HG03442 (cell line): ENCODE measurements around the gene FARP1.

Experiments
- ATAC-seq: cut with Tn5 transposase; IDR thresholded peaks from one replicate; pipeline ENCODE4 v1.9.1; 2021; ENCODE audit warnings: mild to moderate bottlenecking, moderate library complexity; ENCODE audit not compliant: unreplicated experiment

Gene FARP1

DNA sequence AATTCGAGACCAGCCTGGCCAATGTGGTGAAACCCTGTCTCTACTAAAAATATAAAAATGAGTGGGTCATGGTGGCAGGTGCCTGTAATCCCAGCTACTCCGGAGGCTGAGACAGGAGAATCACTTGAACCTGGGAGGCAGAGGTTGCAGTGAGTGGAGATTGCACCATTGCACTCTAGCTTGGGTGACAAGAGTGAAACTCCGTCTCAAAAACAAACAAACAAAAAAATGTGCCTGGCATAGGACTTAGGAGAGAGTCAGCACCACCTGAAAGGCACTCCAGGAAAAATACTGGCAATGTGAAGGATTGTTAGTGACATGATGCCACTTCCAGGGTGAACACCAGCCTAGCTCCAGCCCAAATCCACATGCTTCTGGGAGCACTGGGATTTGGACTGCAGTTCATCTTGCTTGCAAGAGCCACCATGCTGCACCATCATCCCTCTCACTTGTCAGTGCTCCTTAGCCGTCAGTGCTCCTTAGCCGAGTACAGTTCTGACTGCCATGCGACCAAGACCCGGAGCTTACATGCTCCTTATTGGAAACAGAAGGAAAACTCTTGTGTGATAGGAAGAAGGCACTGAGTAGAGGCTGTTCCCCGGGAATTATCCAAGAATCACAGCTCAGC, 179.3 kb downstream of the FARP1 start:
- ATAC-seq, result no peak

DNA sequence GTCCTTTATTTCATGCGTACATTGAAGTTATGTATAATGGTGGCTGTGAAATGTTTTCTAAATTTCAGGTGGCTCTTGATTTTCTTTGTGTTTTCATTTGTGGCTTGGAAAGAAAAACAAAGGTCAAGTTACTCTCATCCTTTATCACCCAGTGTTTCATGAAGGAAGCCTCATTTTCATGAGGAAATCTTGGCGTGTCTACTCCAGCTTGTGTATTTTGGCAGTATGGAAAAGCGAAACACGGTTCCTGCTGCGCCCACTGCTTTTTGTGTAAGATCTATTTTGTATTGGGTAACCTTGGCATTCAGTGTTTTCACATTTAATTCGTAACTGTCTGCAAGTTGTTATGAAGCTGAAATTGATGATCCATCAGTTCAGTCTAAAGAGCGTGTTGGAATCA, 181.2 kb downstream of the FARP1 start:
- no peak for ATAC-seq

- ATAC-seq, result no peak
These were observed 182.8 kb downstream of the FARP1 start for GRCh38 chr13:98325724-98326123.

DNA sequence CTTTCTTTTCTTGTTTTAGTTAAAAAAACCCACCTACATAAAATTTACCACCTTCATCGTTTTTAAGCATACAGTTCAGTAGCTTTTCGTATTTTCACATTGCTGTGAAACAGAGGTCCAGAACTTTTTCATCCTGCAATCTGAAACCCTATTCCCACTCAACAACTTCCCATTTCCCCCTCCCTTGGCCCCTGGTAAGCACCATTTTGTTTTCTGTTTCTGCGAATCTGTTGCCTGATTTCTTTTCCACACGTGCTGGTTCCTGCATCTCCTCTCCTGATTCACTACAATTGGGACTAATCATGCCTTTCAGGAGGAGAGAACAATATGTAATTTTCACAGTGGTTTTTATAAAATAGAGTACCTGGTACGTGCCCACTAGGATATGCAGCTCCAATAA, 183.4 kb downstream of the FARP1 start:
- no peak for ATAC-seq

DNA sequence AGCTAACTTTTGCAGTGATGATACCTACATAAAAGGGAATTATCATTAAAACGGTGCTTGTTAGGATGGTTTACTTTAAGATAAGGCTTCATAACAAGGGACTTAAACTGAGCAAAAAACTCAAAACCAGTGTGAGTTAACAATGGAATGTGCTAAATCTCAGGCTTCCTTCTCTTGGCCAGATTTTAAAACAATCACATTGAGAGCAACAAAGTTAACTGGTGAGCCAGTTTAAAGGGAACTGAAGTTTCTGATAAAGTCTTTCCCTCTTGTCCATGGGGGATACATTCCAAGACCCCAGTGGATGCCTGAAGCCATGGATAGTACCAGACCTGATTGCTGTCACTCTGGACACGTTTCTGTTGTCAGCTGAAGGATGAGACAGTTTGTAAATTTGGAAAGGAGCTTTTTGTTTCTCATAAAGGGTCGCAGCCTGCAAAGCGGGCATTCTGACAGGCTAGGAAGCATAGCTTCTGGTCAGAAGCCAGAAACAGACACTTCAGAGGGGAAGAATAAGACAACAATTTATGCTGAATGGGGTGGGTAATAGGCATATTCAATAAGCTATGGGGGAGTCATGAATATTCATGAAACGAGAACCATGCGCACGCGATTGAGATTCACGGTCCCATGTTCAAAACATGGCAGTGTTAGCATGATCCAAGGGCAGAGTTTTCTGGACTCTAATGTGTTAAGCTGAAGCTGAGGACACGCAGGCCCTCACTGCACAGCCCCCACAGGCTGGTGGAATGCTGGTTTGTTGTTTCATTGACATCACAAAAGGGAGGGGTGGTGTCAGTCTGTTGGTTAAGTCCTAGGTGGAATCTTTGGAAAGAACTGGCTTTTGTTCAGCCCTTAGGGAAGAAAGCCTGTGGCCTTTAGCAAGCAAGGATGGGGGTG, 184.7 kb downstream of the FARP1 start:
- no peak for ATAC-seq

DNA sequence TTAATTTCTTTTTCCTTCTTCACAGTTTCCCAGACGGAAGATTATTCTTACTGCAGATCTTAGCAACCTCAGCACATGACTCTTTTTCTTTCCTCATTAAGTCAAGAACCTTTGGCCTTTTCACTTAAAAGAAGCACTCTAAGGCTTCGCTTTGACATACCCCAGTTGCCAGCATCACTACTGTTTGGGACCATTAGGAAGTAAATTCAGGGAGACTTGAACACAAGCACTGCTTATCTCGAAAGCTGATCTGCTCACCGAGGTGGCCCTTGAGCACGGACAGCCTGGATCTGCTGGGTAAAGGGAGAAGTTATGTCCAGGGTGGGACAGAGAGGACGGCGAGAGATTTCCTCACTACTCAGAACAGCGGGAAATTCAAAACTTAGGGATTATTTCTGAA, 185.6 kb downstream of the FARP1 start:
- ATAC-seq, result no peak

- ATAC-seq, result no peak
These were observed 189.3 kb downstream of the FARP1 start for GRCh38 chr13:98332222-98332621.

DNA sequence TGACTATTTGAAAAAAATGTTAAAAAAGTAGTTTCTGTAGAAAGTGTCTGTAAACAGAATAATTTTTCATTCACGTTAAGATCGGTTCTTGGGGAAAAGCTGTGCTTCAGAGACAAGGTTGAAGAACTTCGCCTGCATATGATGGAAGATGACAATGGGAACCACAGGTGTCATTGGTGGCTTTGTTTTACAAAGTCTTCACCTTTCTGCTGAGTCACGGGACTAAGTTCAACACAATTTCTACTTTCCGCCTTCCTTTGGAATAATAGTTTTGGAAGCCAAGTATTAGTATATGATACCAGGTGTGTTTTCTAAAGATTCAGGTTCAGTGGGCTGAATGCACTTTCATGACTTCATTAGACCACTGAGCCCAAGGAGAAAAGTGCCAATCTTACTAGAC, 189.8 kb downstream of the FARP1 start:
- no peak for ATAC-seq

DNA sequence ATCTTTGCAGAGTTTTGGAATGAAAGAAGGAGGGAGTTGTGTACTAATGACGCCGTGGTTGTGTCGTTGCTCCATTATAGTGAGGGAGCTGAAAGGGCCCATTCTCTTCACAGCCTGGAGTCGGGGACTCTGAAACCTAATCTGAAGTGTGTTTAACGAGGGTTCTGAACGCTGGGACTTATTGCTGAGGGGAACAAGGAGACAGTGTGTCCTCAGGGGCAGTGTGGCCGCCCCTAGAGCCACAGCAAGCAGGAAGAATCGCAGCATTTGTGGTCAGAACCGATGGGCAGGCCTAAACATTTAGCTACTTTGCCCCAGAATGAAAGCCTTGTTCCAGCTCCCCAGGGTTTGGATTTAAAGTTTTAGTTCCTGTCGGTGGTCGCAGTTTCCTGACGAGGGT, 190.6 kb downstream of the FARP1 start:
- ATAC-seq, result no peak

DNA sequence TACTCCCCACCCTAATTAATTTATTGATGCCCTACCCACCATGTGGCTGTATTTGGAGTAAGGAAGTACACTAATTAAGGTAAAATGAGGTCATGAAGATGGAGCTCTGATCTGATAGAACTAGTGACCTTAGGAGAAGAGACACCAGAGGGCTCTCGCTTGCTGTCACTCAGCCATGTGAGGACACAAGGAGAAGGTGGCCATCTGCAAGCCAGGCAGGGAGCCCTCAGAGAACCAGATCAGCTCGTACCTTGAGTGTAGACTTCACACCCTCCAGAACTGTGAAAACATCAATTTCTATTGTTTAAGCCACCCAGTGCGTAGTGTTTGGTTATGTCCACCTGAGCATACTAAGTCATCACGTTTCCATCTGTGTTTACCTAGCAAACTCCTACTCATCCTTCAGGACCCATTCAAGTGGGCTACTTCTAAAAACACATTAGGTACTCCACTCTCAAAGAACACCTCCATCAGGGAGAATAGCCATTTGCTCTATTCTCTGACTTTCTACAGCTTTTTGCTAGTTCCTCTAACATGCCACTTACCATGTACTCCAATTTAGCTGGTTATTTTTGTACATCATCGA, 191.8 kb downstream of the FARP1 start:
- no peak for ATAC-seq

DNA sequence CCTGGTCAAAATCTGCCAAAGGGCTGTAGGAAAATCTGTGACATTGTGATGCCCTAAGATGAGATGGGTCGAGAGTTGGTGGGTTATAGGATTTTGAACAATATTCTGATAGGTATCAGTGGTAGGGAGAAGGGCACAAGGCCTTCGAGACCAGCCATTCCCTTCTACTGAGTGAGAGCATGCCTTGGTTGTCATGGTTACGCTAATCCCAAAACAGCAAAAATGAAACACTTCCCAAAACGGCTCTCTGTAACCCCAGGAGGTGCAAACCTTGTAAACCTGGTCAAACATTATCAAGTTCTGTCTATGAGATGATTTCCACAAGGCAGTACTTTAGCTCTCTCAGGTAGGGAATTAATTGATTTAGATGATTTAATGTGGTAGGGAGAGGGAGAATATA, 192.8 kb downstream of the FARP1 start:
- ATAC-seq, result no peak

GRCh38 chr13:98338310-98338709, 195.4 kb downstream of the FARP1 start:
- no peak for ATAC-seq

- ATAC-seq, result no peak
These were observed 197.0 kb downstream of the FARP1 start for GRCh38 chr13:98339684-98340425.

- no peak for ATAC-seq
These were observed 200.1 kb downstream of the FARP1 start for GRCh38 chr13:98342953-98343352.

GRCh38 chr13:98343461-98343860, 200.6 kb downstream of the FARP1 start:
- ATAC-seq, result no peak

- no peak for ATAC-seq
These were observed 201.5 kb downstream of the FARP1 start for GRCh38 chr13:98344392-98344791.

- no peak for ATAC-seq
These were observed 202.4 kb downstream of the FARP1 start for GRCh38 chr13:98345107-98345935.

DNA sequence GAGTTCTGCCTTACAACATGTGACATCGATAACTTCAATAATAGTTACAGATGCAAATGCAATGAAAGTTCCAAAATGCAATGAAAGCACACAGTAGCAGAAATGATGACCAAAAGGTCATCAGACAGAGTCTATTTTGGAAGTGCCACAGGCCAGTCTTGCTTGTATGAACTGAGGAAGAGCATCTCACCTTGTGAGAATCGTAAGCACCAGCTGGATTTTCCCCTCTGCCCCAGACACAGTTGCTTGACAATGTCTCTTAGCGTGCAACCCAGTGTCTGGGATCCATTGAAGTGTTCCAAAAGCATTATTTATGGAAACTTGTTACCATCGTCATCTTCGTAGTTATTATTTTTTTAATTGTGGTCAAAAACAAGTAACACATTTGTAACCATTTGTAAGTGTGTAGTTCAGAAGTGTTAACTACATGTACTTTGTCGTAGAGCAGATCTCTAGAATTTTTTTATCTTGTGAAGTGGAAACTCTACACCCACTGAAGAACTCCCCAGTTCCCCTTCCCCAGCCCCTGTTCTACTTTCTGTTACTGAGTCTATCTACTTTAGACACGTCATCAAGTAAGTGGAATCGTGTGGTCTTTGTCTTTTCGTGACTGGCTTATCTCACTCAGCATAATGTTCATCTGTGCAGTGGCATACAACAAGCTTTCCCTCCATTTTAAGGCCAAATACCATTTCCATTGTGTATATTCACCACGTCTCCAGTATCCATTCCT, 204.2 kb downstream of the FARP1 start:
- ATAC-seq, result no peak

GRCh38 chr13:98347756-98348155, 204.9 kb downstream of the FARP1 start:
- no peak for ATAC-seq
